ENCODE measurements around the gene MPV17L. TPM values are rescaled to one million over a fixed set of nuclear protein-coding genes. Genes with fewer than 3 reads are reported as not detected.
"Not testable (repeated sequence)": the region's sequence is repeated elsewhere in the genome, so short reads cannot be mapped to it uniquely, and the experiment has no call there.

Gene MPV17L
- 4.4 TPM for total RNA-seq

- H3K27me3 ChIP-seq; intact Hi-C loops (cut with DNase I); H3K9me3 ChIP-seq; H3K36me3 ChIP-seq; DNase-seq (ENCODE audit: extremely low spot score in 2 of 2); H3K4me1 ChIP-seq: not testable (repeated sequence)
- peak within 1 kb of the TSS; percentile 56 to 57 for H3K4me3 ChIP-seq
- H3K27ac ChIP-seq: peak within 1 kb of the TSS; percentile 31
Measured at GRCh38 chr16:15395631-15396508, at the start of gene MPV17L. TSS of gene MPV17L (plus strand) at chr16:15395754. CDS start at chr16:15395898, 144 bp downstream.

GRCh38 chr16:15348721-15349120, 46.8 kb upstream of the MPV17L start:
- H3K27me3 ChIP-seq; H3K4me1 ChIP-seq; H3K27ac ChIP-seq; H3K4me3 ChIP-seq; intact Hi-C loops (cut with DNase I); H3K9me3 ChIP-seq; DNase-seq (ENCODE audit: extremely low spot score in 2 of 2); H3K36me3 ChIP-seq: not testable (repeated sequence)

GRCh38 chr16:15351251-15351650, 44.3 kb upstream of the MPV17L start:
- H3K27me3 ChIP-seq; H3K4me3 ChIP-seq; H3K27ac ChIP-seq; DNase-seq (ENCODE audit: extremely low spot score in 2 of 2); H3K4me1 ChIP-seq; H3K9me3 ChIP-seq; intact Hi-C loops (cut with DNase I); H3K36me3 ChIP-seq: not testable (repeated sequence)

GRCh38 chr16:15351745-15352144, 43.8 kb upstream of the MPV17L start:
- H3K4me3 ChIP-seq; H3K9me3 ChIP-seq; DNase-seq (ENCODE audit: extremely low spot score in 2 of 2); H3K27ac ChIP-seq; H3K27me3 ChIP-seq; intact Hi-C loops (cut with DNase I); H3K36me3 ChIP-seq; H3K4me1 ChIP-seq: not testable (repeated sequence)

- H3K4me3 ChIP-seq; H3K27ac ChIP-seq; H3K9me3 ChIP-seq; intact Hi-C loops (cut with DNase I); H3K36me3 ChIP-seq; H3K4me1 ChIP-seq; H3K27me3 ChIP-seq; DNase-seq (ENCODE audit: extremely low spot score in 2 of 2): not testable (repeated sequence)
Measured at GRCh38 chr16:15352852-15353251, 42.7 kb upstream of the MPV17L start.

GRCh38 chr16:15354846-15355245, 40.7 kb upstream of the MPV17L start:
- intact Hi-C loops (cut with DNase I); H3K4me1 ChIP-seq; H3K27me3 ChIP-seq; H3K9me3 ChIP-seq; H3K27ac ChIP-seq; H3K4me3 ChIP-seq; H3K36me3 ChIP-seq; DNase-seq (ENCODE audit: extremely low spot score in 2 of 2): not testable (repeated sequence)

GRCh38 chr16:15357495-15357894, 38.1 kb upstream of the MPV17L start:
- H3K9me3 ChIP-seq; DNase-seq (ENCODE audit: extremely low spot score in 2 of 2); H3K4me3 ChIP-seq; H3K36me3 ChIP-seq; H3K27me3 ChIP-seq; intact Hi-C loops (cut with DNase I); H3K27ac ChIP-seq; H3K4me1 ChIP-seq: not testable (repeated sequence)

GRCh38 chr16:15378194-15378593, 17.4 kb upstream of the MPV17L start, which contains the start of gene NPIPA5:
TSS of gene NPIPA5 (minus strand) at chr16:15378294. CDS start at chr16:15378294, 0 bp downstream.
- H3K27ac ChIP-seq; H3K9me3 ChIP-seq; H3K36me3 ChIP-seq; H3K4me1 ChIP-seq; intact Hi-C loops (cut with DNase I); H3K27me3 ChIP-seq; H3K4me3 ChIP-seq; DNase-seq (ENCODE audit: extremely low spot score in 2 of 2): not testable (repeated sequence)

GRCh38 chr16:15382810-15383209, 12.7 kb upstream of the MPV17L start:
- H3K4me1 ChIP-seq; DNase-seq (ENCODE audit: extremely low spot score in 2 of 2); H3K36me3 ChIP-seq; intact Hi-C loops (cut with DNase I); H3K27me3 ChIP-seq; H3K4me3 ChIP-seq; H3K27ac ChIP-seq; H3K9me3 ChIP-seq: not testable (repeated sequence)

GRCh38 chr16:15388060-15388459, 7.5 kb upstream of the MPV17L start:
- H3K9me3 ChIP-seq; H3K4me1 ChIP-seq; H3K4me3 ChIP-seq; H3K27me3 ChIP-seq; H3K36me3 ChIP-seq; H3K27ac ChIP-seq; intact Hi-C loops (cut with DNase I); DNase-seq (ENCODE audit: extremely low spot score in 2 of 2): not testable (repeated sequence)

- H3K36me3 ChIP-seq; H3K4me1 ChIP-seq; H3K27me3 ChIP-seq; intact Hi-C loops (cut with DNase I); H3K9me3 ChIP-seq; DNase-seq (ENCODE audit: extremely low spot score in 2 of 2); H3K4me3 ChIP-seq; H3K27ac ChIP-seq: not testable (repeated sequence)
Measured at GRCh38 chr16:15389916-15390315, 5.6 kb upstream of the MPV17L start.

GRCh38 chr16:15393025-15393424, 2.5 kb upstream of the MPV17L start:
- intact Hi-C loops (cut with DNase I): not testable (repeated sequence)

GRCh38 chr16:15396509-15396829, 915 bp downstream of the MPV17L start:
- H3K36me3 ChIP-seq; H3K27me3 ChIP-seq; intact Hi-C loops (cut with DNase I); H3K4me1 ChIP-seq; DNase-seq (ENCODE audit: extremely low spot score in 2 of 2); H3K27ac ChIP-seq; H3K9me3 ChIP-seq: not testable (repeated sequence)
- H3K4me3 ChIP-seq: peak overlapping the region; percentile 56 to 57

More at GRCh38 chr16:15393025-15393424, 2.5 kb upstream of the MPV17L start:
- H3K9me3 ChIP-seq; DNase-seq (ENCODE audit: extremely low spot score in 2 of 2); H3K36me3 ChIP-seq; H3K4me3 ChIP-seq; H3K27ac ChIP-seq; H3K4me1 ChIP-seq; H3K27me3 ChIP-seq: not testable (repeated sequence)

All from vagina (tissue), 2 donors.